HG02642 (cell line): ENCODE measurements around the gene ASXL1.

ENCODE experiments used
- ATAC-seq: cut with Tn5 transposase; IDR thresholded peaks from one replicate; pipeline ENCODE4 v1.9.1; 2021; ENCODE audit warnings: mild to moderate bottlenecking; ENCODE audit not compliant: unreplicated experiment, poor library complexity

Gene ASXL1

DNA sequence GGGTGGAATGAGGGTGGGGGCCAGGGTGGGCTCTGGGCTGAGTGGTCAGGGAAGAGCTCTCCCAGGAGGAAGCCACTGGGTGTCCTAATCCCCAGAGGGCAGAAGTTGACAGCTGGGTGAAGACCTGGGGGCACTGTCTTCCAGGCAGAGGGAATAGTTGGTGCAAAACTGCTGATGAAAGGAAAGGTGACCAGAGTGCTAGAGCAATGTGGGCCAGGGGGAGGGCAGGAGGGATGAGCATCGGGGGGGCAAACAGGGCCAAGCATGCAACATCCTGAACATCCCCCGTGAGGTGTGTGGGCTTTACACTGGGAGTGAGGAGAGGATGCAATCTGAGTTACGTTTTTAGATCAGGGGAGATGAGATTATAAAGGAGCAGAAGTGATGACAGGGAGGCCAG is 129.2 kb downstream of the ASXL1 start:
- no peak for ATAC-seq

DNA sequence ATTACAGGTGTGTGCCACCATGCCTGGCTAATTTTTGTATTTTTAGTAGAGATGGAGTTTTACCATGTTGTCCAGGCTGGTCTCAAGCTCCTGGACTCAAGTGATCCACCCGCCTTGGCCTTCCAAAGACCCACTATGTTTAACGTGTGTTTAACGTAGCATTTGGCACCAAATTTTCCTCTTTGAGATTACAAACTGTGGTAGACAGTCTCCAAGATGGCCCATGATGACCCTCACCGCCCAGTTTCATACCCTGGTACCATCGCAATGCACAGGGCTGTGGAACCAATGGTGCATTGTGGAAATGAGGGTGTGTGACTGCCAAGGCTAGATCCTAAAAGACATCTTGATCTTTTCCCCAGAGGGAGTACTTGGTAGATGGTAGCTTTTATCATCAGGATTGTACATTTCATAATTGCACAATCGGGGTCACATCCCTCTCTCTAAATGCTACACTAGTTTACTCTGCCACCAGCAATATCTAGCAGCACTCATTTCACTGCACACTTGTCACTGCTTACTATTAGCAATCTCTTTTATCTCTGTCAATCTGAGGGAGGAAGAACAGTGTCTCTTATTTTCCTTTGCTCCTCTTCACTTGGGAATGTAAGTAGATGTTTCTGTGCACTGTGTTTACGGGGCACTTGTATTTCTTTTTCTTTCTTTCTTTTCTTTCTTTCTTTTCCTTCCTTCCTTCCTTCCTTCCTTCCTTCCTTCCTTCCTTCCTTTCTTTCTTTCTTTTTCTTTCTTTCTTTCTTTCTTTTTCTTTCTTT is 130.1 kb downstream of the ASXL1 start:
- ATAC-seq = no peak
